K562 (cell line): Measurements from ENCODE around the gene GATA2. TPM values are rescaled to one million over a fixed set of nuclear protein-coding genes. Genes with fewer than 3 reads are reported as not detected.

ENCODE experiments used
- ATAC-seq: fragments of 200-7000 bp; cut with Tn5 transposase; 3 replicates; pipeline ENCODE4 v1.9.1; 2020; ENCODE audit warnings: moderate library complexity
- BruUV-seq: library from RNA; stranded (reverse); fragments of 400-500 nt; replicated peaks from 2 replicates; lab custom pipeline; 2021; lab: Mats Ljungman, UMichigan
- CTCF ChIA-PET: fragments of 300-600 bp; formaldehyde crosslinking; extraction: SDS; loops from one replicate; lab custom pipeline; 2021; ENCODE audit warnings: low intra/inter-chr PET ratio; lab: Yijun Ruan, JAX
- POLR2A ChIA-PET: fragments of 300-600, 350-650 bp; sonication (Branson Sonifier 250); formaldehyde crosslinking; extraction: SDS; loops from one replicate; lab custom pipeline; 2021; ENCODE audit warnings: antibody characterized with exemption, inconsistent platforms; lab: Yijun Ruan, JAX
- DNase-seq, 4 experiments: peaks; one replicate each; pipeline versions ENCODE4 v3.0.0 to v3.0.0-alpha.2; 2011 to 2018; ENCODE audit warnings: low spot score in 3 of 4, mixed read lengths in 3 of 4; ENCODE audit errors: extremely low read depth in 1 of 4
- FAIRE-seq: peaks from 2 replicates; lab custom pipeline; 2011; peaks lifted over from hg19 to GRCh38; lab: Jason Lieb, UNC
- H2AFZ ChIP-seq: 2 replicates; pipeline ENCODE4 v1.6.0; 2011; ENCODE audit warnings: low read depth, low read length, control low read depth, inconsistent platforms
- H3K27ac ChIP-seq: fragments of 200-600 bp; 3 replicates; pipeline ENCODE4 v1.8.0; 2011; ENCODE audit warnings: low read depth, mild to moderate bottlenecking, control low read depth, inconsistent platforms, low read length, moderate library complexity, mixed read lengths; ENCODE audit errors: extremely low read depth
- H3K27me3 ChIP-seq, 2 experiments: fragments of 300-600 bp in 1 of 2; 2 replicates in 1 of 2; 3 replicates in 1 of 2; pipeline versions ENCODE4 v1.6.0 to v1.8.0; 2011; ENCODE audit warnings: inconsistent platforms in 2 of 2, low read length in 2 of 2, mild to moderate bottlenecking in 1 of 2, mixed read lengths in 1 of 2, moderate library complexity in 1 of 2; ENCODE audit not compliant: control insufficient read depth in 2 of 2, insufficient read depth in 2 of 2
- H3K36me3 ChIP-seq: fragments of 300-600 bp; 3 replicates; pipeline ENCODE4 v1.8.0; 2011; ENCODE audit warnings: mild to moderate bottlenecking, low read length, inconsistent platforms; ENCODE audit not compliant: control insufficient read depth, insufficient read depth
- H3K4me1 ChIP-seq, 2 experiments: fragments of 200-600 bp in 1 of 2; replicated peaks in 1 of 2; 2 replicates in 1 of 2; 3 replicates in 1 of 2; pipeline versions ENCODE4 v1.5.1 to v1.8.0; 2011; ENCODE audit warnings: inconsistent platforms in 2 of 2, low read length in 2 of 2, mild to moderate bottlenecking in 1 of 2, mixed read lengths in 1 of 2, moderate library complexity in 1 of 2; ENCODE audit not compliant: control insufficient read depth in 2 of 2, insufficient read depth in 2 of 2
- H3K4me2 ChIP-seq: 2 replicates; pipeline ENCODE4 v1.6.1; 2011; ENCODE audit warnings: low read length, control low read depth, inconsistent platforms, mixed read lengths; ENCODE audit not compliant: insufficient read depth
- H3K4me3 ChIP-seq: fragments of 200-600 bp; sonication (generic), shearing (Covaris generic); 2 replicates; pipeline ENCODE4 v1.5.1; 2016; ENCODE audit warnings: control low read depth, inconsistent platforms
- H3K79me2 ChIP-seq: fragments of 200-600 bp; 3 replicates; pipeline ENCODE4 v1.8.0; 2011; ENCODE audit warnings: low read length, inconsistent platforms; ENCODE audit not compliant: control insufficient read depth, insufficient read depth
- H3K9ac ChIP-seq, 2 experiments: 2 replicates each; pipeline versions ENCODE4 v1.6.0 to v1.6.1; 2011; ENCODE audit warnings: low read depth in 2 of 2, low read length in 2 of 2, control low read depth in 1 of 2, inconsistent platforms in 1 of 2, mild to moderate bottlenecking in 1 of 2, mixed read lengths in 1 of 2; ENCODE audit not compliant: insufficient read depth in 1 of 2
- H3K9me1 ChIP-seq: one replicate; pipeline ENCODE4 v1.6.0; 2011; ENCODE audit warnings: inconsistent platforms, mild to moderate bottlenecking, low read length, moderate library complexity; ENCODE audit not compliant: control insufficient read depth, insufficient read depth
- H3K9me3 ChIP-seq: replicated peaks from 2 replicates; pipeline ENCODE4 v1.5.1; 2011; ENCODE audit warnings: low read depth, low read length, inconsistent platforms; ENCODE audit not compliant: control insufficient read depth, insufficient read depth
- H4K20me1 ChIP-seq: replicated peaks from 2 replicates; pipeline ENCODE4 v1.6.1; 2011; ENCODE audit warnings: low read length, inconsistent platforms, mixed read lengths; ENCODE audit not compliant: control insufficient read depth, insufficient read depth
- ARID2 ChIP-seq: fragments of 450-650 bp; IDR thresholded peaks from 2 replicates; pipeline ENCODE4 v1.6.1; 2017; ENCODE audit warnings: antibody characterized with exemption, mild to moderate bottlenecking
- BHLHE40 ChIP-seq: IDR thresholded peaks from 2 replicates; pipeline ENCODE4 v1.6.1; 2011; ENCODE audit warnings: low read length, improper control_type of control experiment
- C11orf30 ChIP-seq: fragments of 450-650 bp; IDR thresholded peaks from 2 replicates; pipeline ENCODE4 v1.6.1; 2016; ENCODE audit warnings: low read depth, mild to moderate bottlenecking
- E2F6 ChIP-seq, 2 experiments: IDR thresholded peaks; 2 replicates each; pipeline ENCODE4 v1.6.1; 2011; ENCODE audit warnings: borderline replicate concordance in 1 of 2, control low read depth in 1 of 2, low read depth in 1 of 2, low read length in 1 of 2, mild to moderate bottlenecking in 1 of 2, mixed read lengths in 1 of 2, moderate library complexity in 1 of 2; ENCODE audit not compliant: insufficient read depth in 1 of 2, insufficient read length in 1 of 2, poor library complexity in 1 of 2, severe bottlenecking in 1 of 2; ENCODE audit errors: extremely low read depth in 1 of 2
- EP300 ChIP-seq: IDR thresholded peaks from 2 replicates; pipeline ENCODE4 v1.6.1; 2012; ENCODE audit warnings: low read length, improper control_type of control experiment
- JUND ChIP-seq, 2 experiments: IDR thresholded peaks; 2 replicates in 1 of 2; 3 replicates in 1 of 2; pipeline ENCODE4 v1.6.1; 2011; ENCODE audit warnings: borderline replicate concordance in 2 of 2, low read depth in 2 of 2, low read length in 2 of 2, improper control_type of control experiment in 1 of 2, missing biosample characterization in 1 of 2, missing genetic modification characterization in 1 of 2, missing genetic modification reagents in 1 of 2
- NFE2 ChIP-seq: IDR thresholded peaks from 2 replicates; pipeline ENCODE4 v1.6.1; 2014; ENCODE audit warnings: antibody characterized with exemption, low read depth
- NR2C1 ChIP-seq, 2 experiments: fragments of 450-650 bp; IDR thresholded peaks; 2 replicates each; pipeline ENCODE4 v1.6.1; 2017; ENCODE audit warnings: mild to moderate bottlenecking in 2 of 2, antibody characterized with exemption in 1 of 2, inconsistent platforms in 1 of 2, missing compliant biosample characterization in 1 of 2, missing genetic modification characterization in 1 of 2
- NR2C2 ChIP-seq, 2 experiments: fragments of 200-800 bp in 1 of 2; sonication (Bioruptor generic) in 1 of 2; sonication (generic) in 1 of 2; formaldehyde crosslinking in 1 of 2; IDR thresholded peaks; 2 replicates each; pipeline versions ENCODE4 v1.6.1 to v1.8.0; 2016 to 2022; ENCODE audit warnings: mild to moderate bottlenecking in 1 of 2, missing compliant biosample characterization in 1 of 2, missing genetic modification characterization in 1 of 2, missing genetic modification reagents in 1 of 2
- PATZ1 ChIP-seq: fragments of 250-450 bp; sonication (Bioruptor Pico); IDR thresholded peaks from 2 replicates; pipeline ENCODE4 v1.5.0; 2020; ENCODE audit warnings: mild to moderate bottlenecking, borderline replicate concordance
- POLR2AphosphoS5 ChIP-seq: IDR thresholded peaks from 2 replicates; pipeline ENCODE4 v1.6.1; 2011; ENCODE audit warnings: mild to moderate bottlenecking, low read depth, low read length, moderate library complexity; ENCODE audit not compliant: control insufficient read depth, insufficient read depth
- ZBTB49 ChIP-seq: sonication (generic); formaldehyde crosslinking; IDR thresholded peaks from 2 replicates; pipeline ENCODE4 v1.8.0; 2022; ENCODE audit warnings: missing genetic modification reagents, mild to moderate bottlenecking, borderline replicate concordance
- ZFP36 ChIP-seq: fragments of 150-350 bp; IDR thresholded peaks from 2 replicates; pipeline ENCODE4 v1.6.1; 2018; ENCODE audit warnings: low read length, low read depth; ENCODE audit not compliant: partially characterized antibody
- ZNF551 ChIP-seq: fragments of 250-450 bp; sonication (Bioruptor Pico); IDR thresholded peaks from 2 replicates; pipeline ENCODE4 v1.5.0; 2021; ENCODE audit warnings: mild to moderate bottlenecking, moderate library complexity
- WGBS: fragments of 100-300 bp; shearing (Covaris generic); methylation state at CpG from one replicate; pipeline ENCODE4 v1.1.6; 2016; ENCODE audit warnings: low coverage, mixed read lengths; ENCODE audit not compliant: insufficient coverage; ENCODE audit errors: missing lambda C conversion rate; 5-methylcytosine and 5-hydroxymethylcytosine counted together
- in situ Hi-C: fragments of 300-500 bp; cut with MboI; formaldehyde crosslinking; loops from 4 replicates; pipeline ENCODE4 v1.15.0; 2018; ENCODE audit warnings: inconsistent platforms, mixed read lengths
- intact Hi-C: fragments of 100-400 bp; cut with micrococcal nuclease; formaldehyde crosslinking; loops from 2 replicates; pipeline ENCODE4 v1.14.2; 2022
- polyA plus RNA-seq, 8 experiments: library from polyadenylated mRNA; depleted of rRNA in 4 of 8; stranded (reverse) in 5 of 8; unstranded in 3 of 8; fragments of >200 nt; fragmentation: Nextera tagmentation in 2 of 8; fragmentation: Illumina TruSeq in 1 of 8; extraction: Ambion mirVana in 2 of 8; extraction: Trizol in 1 of 8; gene quantifications; 2 replicates each; pipeline versions ENCODE4 v1.2.1 to v1.2.3, GENCODE V29; 2011 to 2014; ENCODE audit warnings: inconsistent platforms in 1 of 8, missing spikeins in 1 of 8
- total RNA-seq, 7 experiments: library from RNA; depleted of rRNA in 6 of 7; stranded (reverse); fragments of >200 nt in 6 of 7; fragmentation: Illumina TruSeq in 2 of 7; extraction: Trizol in 2 of 7; gene quantifications; 2 replicates each; pipeline versions ENCODE4 v1.2.1 to v1.2.3, GENCODE V29; 2011 to 2021; ENCODE audit warnings: low replicate concordance in 1 of 7

Gene GATA2
- total and polyA plus RNA-seq, 9 of the 15 experiments (the other 6 are each of a cell fraction or from before 2014, with no cell fraction given) = 8.5 to 218 (median 50.8) TPM

GRCh38 chr3:128439226-128439625 lies 53.8 kb downstream of the GATA2 start:
- Histone ChIP-seq H3K27me3 (peaks cover 2 to 22% of the 10 kb centered on the region in 2 experiments; a peak in 3 of 5 replicates), H3K4me2 (no peak overlapping the region), H2AFZ (no peak overlapping the region), H3K9me3 (no peaks in the 10 kb centered on the region), H3K27ac (no peak overlapping the region), H3K4me3 (no peak overlapping the region), H3K4me1 (peaks cover 2 to 11% of the 10 kb centered on the region in 2 experiments; a peak in 2 of 5 replicates), H4K20me1 (no peaks in the 10 kb centered on the region; the same call in 1 of the 2 replicates), H3K9me1 (no peaks in the 10 kb centered on the region), H3K36me3 (no peaks in the 10 kb centered on the region), H3K9ac (no peak overlapping the region), H3K79me2 (no peaks in the 10 kb centered on the region)
- intact Hi-C loops = loop anchor here (5.0 to 10.0 kb wide), 3 partner anchors 146 to 264 kb away; no protein-coding TSS in a partner anchor
- no TSS peak for BruUV-seq
- ChIA-PET CTCF (no interaction called here), POLR2A (interaction anchor here (0.9 kb wide), 1 partner anchor 10 kb away, joined by 3 read pairs; no protein-coding TSS in a partner anchor)
- WGBS = 14% methylated on average over 3 of the region's 3 CpGs
- DNase-seq = no peak
- in situ Hi-C loops = no loop called here
- FAIRE-seq = no peak
- ATAC-seq = no peak
- TF ChIP-seq ZNF551 = no peak
- no peak for TF ChIP-seq EP300
- TF ChIP-seq PATZ1 (CRISPR knock-in tag) = no peak
- TF ChIP-seq BHLHE40 = no peak
- no peak for TF ChIP-seq ZBTB49
- no peak for TF ChIP-seq POLR2AphosphoS5
- TF ChIP-seq NR2C2 (CRISPR knock-in tag; IDR thresholded peaks at IDR 0.05) = no peak
- TF ChIP-seq NR2C2 (tag; IDR thresholded peaks at IDR 0.05) = no peak
- no peak for TF ChIP-seq NR2C1 (IDR thresholded peaks at IDR 0.05)
- TF ChIP-seq NR2C1 (tag; IDR thresholded peaks at IDR 0.05) = no peak
- TF ChIP-seq ARID2 = no peak
- TF ChIP-seq C11orf30 = no peak
- TF ChIP-seq E2F6 (IDR thresholded peaks at IDR 0.05; ENCODE audit: borderline replicate concordance in 1 of 2, extremely low read depth in 1 of 2, insufficient read depth in 1 of 2, insufficient read length in 1 of 2, low read depth in 1 of 2, low read length in 1 of 2, poor library complexity in 1 of 2, severe bottlenecking in 1 of 2) = no peak
- no peak for TF ChIP-seq NFE2
- TF ChIP-seq JUND (IDR thresholded peaks at IDR 0.05; ENCODE audit: borderline replicate concordance, low read depth, low read length) = no peak
- TF ChIP-seq JUND (tag; IDR thresholded peaks at IDR 0.05; ENCODE audit: borderline replicate concordance, low read depth, low read length) = no peak
- TF ChIP-seq ZFP36 = no peak
